Activated CD8-positive, alpha-beta memory T cell treated with anti-CD3 and anti-CD28 coated beads, Interleukin-2, amount 10 ng/mL, durations not matched to agents 7 days and 5 days (primary cell): Measurements from ENCODE around the gene CSRP1. TPM values are rescaled to one million over a fixed set of nuclear protein-coding genes. Genes with fewer than 3 reads are reported as not detected.
A peak's percentile ranks its signal among the peaks of the same experiment; 100 is the strongest.
"Not testable (repeated sequence)": the region's sequence is repeated elsewhere in the genome, so short reads cannot be mapped to it uniquely, and the experiment has no call there.

Experiments used
- ATAC-seq: fragments of 150-1000 bp; cut with Tn5 transposase; one replicate; pipeline ENCODE4 v1.10.0; 2021; ENCODE audit warnings: moderate library complexity
- CTCF ChIA-PET: fragments of 350-600 bp; sonication (Branson Sonifier 250); formaldehyde crosslinking; loops from one replicate; lab custom pipeline; 2021; ENCODE audit warnings: antibody characterized with exemption; lab: Charles Lee
- DNase-seq: peaks from one replicate; pipeline ENCODE4 v3.0.0-alpha.2; 2020
- H3K27ac Mint-ChIP-seq: one replicate; pipeline ENCODE4 v1.8.0; 2021; ENCODE audit warnings: mild to moderate bottlenecking, mixed read lengths
- H3K27me3 Mint-ChIP-seq: one replicate; pipeline ENCODE4 v1.8.0; 2021; ENCODE audit warnings: mixed read lengths
- H3K36me3 Mint-ChIP-seq: one replicate; pipeline ENCODE4 v1.8.0; 2021; ENCODE audit warnings: mild to moderate bottlenecking, mixed read lengths
- H3K4me1 Mint-ChIP-seq: one replicate; pipeline ENCODE4 v1.8.0; 2021; ENCODE audit warnings: mixed read lengths
- H3K4me3 Mint-ChIP-seq: one replicate; pipeline ENCODE4 v1.8.0; 2021; ENCODE audit warnings: mild to moderate bottlenecking, moderate library complexity, mixed read lengths
- H3K9me3 Mint-ChIP-seq: one replicate; pipeline ENCODE4 v1.8.0; 2022; ENCODE audit warnings: low read depth, mixed read lengths
- total RNA-seq, 2 experiments: library from RNA; stranded (reverse); gene quantifications; one replicate each; pipeline ENCODE4 v1.2.3, GENCODE V29; 2021

Gene CSRP1
- total RNA-seq, 2 experiments from 2014 or later: 71.7 to 78.3 TPM

GRCh38 chr1:201472321-201472720 lies 34.6 kb downstream of the CSRP1 start:
- CTCF ChIA-PET: interaction anchor here (1.0 to 5.2 kb wide), 4 partner anchors 9 to 40 kb away, joined by 3 to 52 read pairs (median 7); no protein-coding TSS in a partner anchor
- not testable (repeated sequence) for ATAC-seq, H3K4me3 Mint-ChIP-seq, DNase-seq, H3K9me3 Mint-ChIP-seq, H3K36me3 Mint-ChIP-seq, H3K27ac Mint-ChIP-seq
- Mint-ChIP-seq H3K4me1 (peaks cover 31% of the 10 kb centered on the region), H3K27me3 (peaks cover 57% of the 10 kb centered on the region)

DNA sequence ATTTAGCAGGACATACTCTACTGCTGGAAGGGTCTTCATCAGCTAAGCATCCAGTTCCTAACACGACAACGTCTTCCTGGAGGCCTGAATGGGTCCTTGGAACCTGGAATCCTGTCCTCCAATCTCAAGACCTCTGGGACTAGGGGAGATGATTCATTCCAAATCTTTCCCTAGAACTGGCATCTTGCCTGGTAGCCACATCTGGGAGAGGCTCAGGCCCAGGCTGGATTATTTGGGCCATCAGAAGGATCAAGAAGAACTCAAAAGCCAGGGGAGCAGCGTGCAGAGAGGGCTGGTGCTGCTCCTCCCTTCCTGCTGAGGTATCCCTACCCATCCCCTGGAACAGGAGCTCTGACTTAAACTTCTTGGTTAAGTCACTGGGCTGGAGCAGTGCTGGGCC lies 35.2 kb downstream of the CSRP1 start:
- Mint-ChIP-seq H3K36me3 (no peaks in the 10 kb centered on the region), H3K4me1 (peaks cover 28% of the 10 kb centered on the region), H3K4me3 (no peak overlapping the region), H3K9me3 (no peaks in the 10 kb centered on the region), H3K27ac (no peak overlapping the region), H3K27me3 (peaks cover 56% of the 10 kb centered on the region)
- CTCF ChIA-PET: interaction anchor here (1.0 to 5.2 kb wide), 4 partner anchors 9 to 41 kb away, joined by 3 to 52 read pairs (median 7); no protein-coding TSS in a partner anchor
- ATAC-seq: no peak
- DNase-seq: no peak

- CTCF ChIA-PET: interaction anchor here (5.2 kb wide), 1 partner anchor 11 kb away, joined by 52 read pairs; no protein-coding TSS in a partner anchor
Measured at GRCh38 chr1:201470581-201470980, 36.3 kb downstream of the CSRP1 start.

DNA sequence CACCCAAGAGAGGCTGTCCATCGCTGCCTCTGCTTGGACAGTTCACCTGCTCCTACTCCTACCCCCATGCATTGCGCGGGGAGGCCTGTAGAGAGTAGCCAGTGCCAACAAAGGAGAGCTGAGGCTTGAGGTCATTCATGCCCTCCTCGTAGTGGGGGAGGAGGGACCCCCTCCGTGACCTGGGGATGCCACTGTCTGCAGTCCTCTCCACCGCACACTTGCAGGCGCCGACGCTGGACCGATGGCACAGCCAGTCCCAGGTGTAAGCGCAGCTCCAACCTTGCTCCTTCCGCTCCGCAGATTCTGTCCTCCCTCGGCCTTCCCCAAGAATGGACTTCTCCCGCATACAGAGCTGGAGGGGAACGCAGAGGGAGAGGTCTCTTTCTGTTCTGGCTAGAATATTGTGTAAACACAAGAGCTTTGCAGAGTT lies 37.3 kb downstream of the CSRP1 start:
- DNase-seq (no peak), ATAC-seq (no peak)
- peaks cover 18% of the 10 kb centered on the region for H3K4me1 Mint-ChIP-seq
- CTCF ChIA-PET: interaction anchor here (1.1 to 5.2 kb wide), 7 partner anchors 11 to 316 kb away, joined by 3 to 52 read pairs (median 10); partner anchors contain the start of gene TMEM9
- peaks cover 42% of the 10 kb centered on the region for H3K27me3 Mint-ChIP-seq
- peak overlapping the region; percentile 76 for H3K4me3 Mint-ChIP-seq
- peak overlapping the region; percentile 19 for H3K27ac Mint-ChIP-seq
- H3K9me3 Mint-ChIP-seq: no peaks in the 10 kb centered on the region
- peaks cover 4% of the 10 kb centered on the region for H3K36me3 Mint-ChIP-seq

More at GRCh38 chr1:201470581-201470980, 36.3 kb downstream of the CSRP1 start:
- DNase-seq (no peak), ATAC-seq (no peak)
- Mint-ChIP-seq H3K4me1 (peaks cover 18% of the 10 kb centered on the region), H3K36me3 (no peaks in the 10 kb centered on the region), H3K9me3 (no peaks in the 10 kb centered on the region), H3K27ac (no peak overlapping the region), H3K27me3 (peaks cover 48% of the 10 kb centered on the region), H3K4me3 (no peak overlapping the region)

DNA sequence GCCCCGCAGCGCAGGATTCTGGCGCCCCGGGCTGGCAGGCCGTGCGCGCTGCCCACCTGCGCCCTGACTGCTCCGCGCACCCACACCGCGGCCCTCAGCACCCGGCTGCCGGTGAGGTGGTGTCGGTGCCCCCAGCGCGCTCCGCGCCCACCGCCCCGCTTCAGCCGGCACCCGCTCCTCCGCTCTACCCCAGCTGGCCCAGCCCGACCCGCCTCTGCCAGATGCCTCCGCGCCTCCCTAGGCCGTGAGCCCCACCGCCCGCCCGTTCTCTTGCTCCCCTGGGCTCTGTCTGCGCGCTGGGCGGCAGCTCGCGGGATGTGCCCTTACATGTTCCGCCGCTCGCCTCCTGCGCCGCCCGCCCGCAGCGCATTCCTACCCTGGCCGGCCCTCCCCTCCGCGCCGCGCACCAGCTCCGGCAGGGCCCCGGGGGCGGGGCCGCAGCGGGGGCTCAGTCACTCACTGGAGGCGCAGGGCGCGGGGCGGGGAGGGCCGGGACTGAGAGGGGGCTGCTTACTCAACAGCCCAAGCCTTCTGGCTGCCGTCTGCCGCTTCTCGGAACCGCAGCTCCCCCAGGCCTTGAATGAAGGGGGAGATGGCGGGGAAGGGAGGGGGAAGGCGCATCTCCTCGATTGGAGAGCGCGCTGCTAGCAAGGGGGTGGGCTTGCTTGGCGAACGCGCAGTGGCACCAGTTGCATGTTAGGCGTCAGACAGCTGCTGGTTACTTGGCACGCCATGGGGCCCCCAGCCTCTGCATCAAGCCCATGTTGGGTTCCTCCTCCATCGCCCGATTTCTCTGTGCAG lies 37.9 kb downstream of the CSRP1 start, which contains the start of gene PHLDA3:
TSS of gene PHLDA3 (minus strand) at position 345 of the 801 bp plus-strand sequence. CDS start 402 bp downstream, outside the sequence.
- peaks cover 39% of the 10 kb centered on the region for H3K27me3 Mint-ChIP-seq
- peak; percentile 71 for DNase-seq
- peaks cover 4% of the 10 kb centered on the region for H3K36me3 Mint-ChIP-seq
- peaks cover 18% of the 10 kb centered on the region for H3K4me1 Mint-ChIP-seq
- CTCF ChIA-PET: interaction anchor here (1.0 to 5.2 kb wide), 10 partner anchors 10 to 315 kb away, joined by 3 to 52 read pairs (median 6); partner anchors contain the start of genes CSRP1 and TMEM9
- peak within 1 kb of the TSS; percentile 76 for H3K4me3 Mint-ChIP-seq
- peak; percentile 85 for ATAC-seq
- H3K9me3 Mint-ChIP-seq: no peaks in the 10 kb centered on the region
- peak within 1 kb of the TSS; percentile 54 for H3K27ac Mint-ChIP-seq

GRCh38 chr1:201468501-201468843 lies 38.5 kb downstream of the CSRP1 start:
- Mint-ChIP-seq H3K36me3 (peaks cover 4% of the 10 kb centered on the region), H3K9me3 (no peaks in the 10 kb centered on the region), H3K4me1 (peaks cover 18% of the 10 kb centered on the region), H3K4me3 (peak overlapping the region; percentile 76), H3K27me3 (peaks cover 35% of the 10 kb centered on the region), H3K27ac (no peak overlapping the region)
- DNase-seq: peak; percentile 45
- CTCF ChIA-PET: interaction anchor here (1.0 to 5.2 kb wide), 10 partner anchors 10 to 315 kb away, joined by 3 to 52 read pairs (median 6); partner anchors contain the start of genes CSRP1 and TMEM9
- peak; percentile 62 for ATAC-seq

DNA sequence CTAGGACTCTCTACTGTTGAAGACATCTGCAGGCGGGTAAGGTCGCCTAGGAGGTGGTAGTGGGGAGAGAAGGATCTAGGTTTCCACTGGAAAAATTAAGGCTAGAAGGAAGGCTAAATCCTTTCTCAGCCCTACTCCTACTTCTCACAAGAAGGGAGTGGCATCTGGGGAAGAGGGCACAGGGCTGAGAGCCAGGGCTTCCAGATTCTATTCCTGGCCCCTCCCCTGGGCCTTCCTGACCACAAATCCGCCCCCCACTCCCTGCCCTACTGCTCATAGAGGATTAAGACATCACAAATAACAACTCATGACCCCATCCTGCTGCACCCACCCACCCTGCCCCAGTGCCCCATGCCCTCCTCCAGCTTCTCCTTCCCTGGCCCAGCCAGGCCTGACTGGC lies 40.4 kb downstream of the CSRP1 start:
- CTCF ChIA-PET: interaction anchor here (1.5 to 4.9 kb wide), 4 partner anchors 11 to 46 kb away, joined by 4 to 34 read pairs (median 18); no protein-coding TSS in a partner anchor
- no peak overlapping the region for H3K4me3 Mint-ChIP-seq
- DNase-seq (no peak), ATAC-seq (no peak)
- no peak overlapping the region for H3K27ac Mint-ChIP-seq
- H3K9me3 Mint-ChIP-seq: no peaks in the 10 kb centered on the region
- H3K27me3 Mint-ChIP-seq: peaks cover 22% of the 10 kb centered on the region
- peaks cover 18% of the 10 kb centered on the region for H3K4me1 Mint-ChIP-seq
- peaks cover 4% of the 10 kb centered on the region for H3K36me3 Mint-ChIP-seq

- Mint-ChIP-seq H3K4me1 (peaks cover 18% of the 10 kb centered on the region), H3K4me3 (no peak overlapping the region), H3K27ac (no peak overlapping the region), H3K27me3 (peaks cover 15% of the 10 kb centered on the region), H3K9me3 (no peaks in the 10 kb centered on the region), H3K36me3 (peaks cover 4% of the 10 kb centered on the region)
- CTCF ChIA-PET: interaction anchor here (1.5 to 4.9 kb wide), 5 partner anchors 11 to 47 kb away, joined by 4 to 34 read pairs (median 10); no protein-coding TSS in a partner anchor
- DNase-seq (no peak), ATAC-seq (no peak)
Measured at GRCh38 chr1:201465698-201466290, 41.1 kb downstream of the CSRP1 start.

- peaks cover 8% of the 10 kb centered on the region for H3K4me1 Mint-ChIP-seq
- H3K36me3 Mint-ChIP-seq: peaks cover 4% of the 10 kb centered on the region
- H3K27ac Mint-ChIP-seq: no peak overlapping the region
- ATAC-seq: no peak
- no peak overlapping the region for H3K4me3 Mint-ChIP-seq
- peaks cover 6% of the 10 kb centered on the region for H3K27me3 Mint-ChIP-seq
- no peaks in the 10 kb centered on the region for H3K9me3 Mint-ChIP-seq
- no peak for DNase-seq
- CTCF ChIA-PET: interaction anchor here (2.8 to 4.9 kb wide), 3 partner anchors 15 to 49 kb away, joined by 10 to 25 read pairs (median 12); no protein-coding TSS in a partner anchor
Measured at GRCh38 chr1:201463071-201463552, 43.8 kb downstream of the CSRP1 start.

GRCh38 chr1:201461645-201462441 lies 45.1 kb downstream of the CSRP1 start:
- no peaks in the 10 kb centered on the region for H3K4me1 Mint-ChIP-seq
- peaks cover 15% of the 10 kb centered on the region for H3K27me3 Mint-ChIP-seq
- DNase-seq (no peak), ATAC-seq (no peak)
- CTCF ChIA-PET: interaction anchor here (1.0 to 2.8 kb wide), 2 partner anchors 20 to 51 kb away, joined by 3 to 12 read pairs; no protein-coding TSS in a partner anchor
- H3K36me3 Mint-ChIP-seq: peaks cover 4% of the 10 kb centered on the region
- no peak overlapping the region for H3K4me3 Mint-ChIP-seq
- H3K27ac Mint-ChIP-seq: no peak overlapping the region
- no peaks in the 10 kb centered on the region for H3K9me3 Mint-ChIP-seq

DNA sequence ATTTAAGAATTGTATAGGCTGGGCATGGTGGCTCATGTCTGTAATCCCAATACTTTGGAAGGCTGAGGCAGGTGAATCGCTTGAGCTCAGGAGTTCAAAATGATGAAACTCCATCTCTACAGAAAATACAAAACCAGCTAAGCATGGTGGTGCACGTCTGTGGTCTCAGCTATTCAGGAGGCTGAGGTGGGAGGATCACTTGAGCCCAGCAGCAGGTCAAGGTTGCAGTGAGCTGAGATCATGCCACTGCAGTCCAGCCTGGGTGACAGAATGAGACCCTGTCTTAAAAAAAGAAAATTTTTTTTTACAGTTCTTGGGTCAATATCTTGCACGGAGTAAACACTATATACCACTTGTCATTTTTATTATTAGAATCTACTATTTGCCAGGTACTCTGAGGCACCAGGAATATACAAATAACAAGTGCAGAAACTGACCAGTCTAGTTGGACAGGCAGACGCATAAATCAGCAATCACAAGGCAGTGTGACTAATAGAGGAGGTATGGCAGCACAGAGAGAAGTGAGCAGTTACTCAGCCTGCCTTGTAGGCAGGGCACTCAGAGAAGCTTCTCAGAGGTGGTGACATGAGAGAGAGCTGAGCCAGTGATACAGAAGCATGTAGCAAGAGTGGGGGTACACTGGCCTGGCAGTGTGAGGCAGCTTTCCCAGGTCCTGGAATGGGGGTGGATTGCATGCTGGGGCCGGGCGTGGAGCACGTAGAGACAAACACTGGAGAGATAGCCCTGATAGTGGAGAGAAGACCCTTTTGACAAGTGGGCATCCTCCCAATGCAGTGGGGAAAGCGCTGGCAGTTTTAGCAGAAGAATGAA lies 45.9 kb downstream of the CSRP1 start:
- H3K4me3 Mint-ChIP-seq: no peak overlapping the region
- H3K4me1 Mint-ChIP-seq: no peaks in the 10 kb centered on the region
- H3K36me3 Mint-ChIP-seq: peaks cover 4% of the 10 kb centered on the region
- DNase-seq (no peak), ATAC-seq (no peak)
- no peaks in the 10 kb centered on the region for H3K9me3 Mint-ChIP-seq
- CTCF ChIA-PET: interaction anchor here (1.0 to 2.8 kb wide), 2 partner anchors 21 to 52 kb away, joined by 3 to 12 read pairs; no protein-coding TSS in a partner anchor
- H3K27ac Mint-ChIP-seq: no peak overlapping the region
- peaks cover 16% of the 10 kb centered on the region for H3K27me3 Mint-ChIP-seq
